GM23338 (cell line): Measurements from ENCODE around the gene CDCP1. TPM values are rescaled to one million over a fixed set of nuclear protein-coding genes. Genes with fewer than 3 reads are reported as not detected.

Source experiments
- ATAC-seq: fragments of 200-7000 bp; cut with Tn5 transposase; 3 replicates; pipeline ENCODE4 v1.9.1; 2020
- DNase-seq: peaks from one replicate; pipeline ENCODE4 v3.0.0-alpha.2; 2015; ENCODE audit warnings: low spot score
- H2AFZ ChIP-seq: fragments of 200-600 bp; sonication (generic); 2 replicates; pipeline ENCODE4 v1.8.0; 2016; ENCODE audit warnings: antibody characterized with exemption, mild to moderate bottlenecking, moderate library complexity
- H3F3A ChIP-seq: fragments of 200-600 bp; sonication (generic); replicated peaks from 2 replicates; pipeline ENCODE4 v1.8.0; 2017; ENCODE audit warnings: antibody characterized with exemption, mixed run types, low read depth
- H3K27ac ChIP-seq: fragments of 200-600 bp; sonication (generic); 2 replicates; pipeline ENCODE4 v1.6.1; 2016; ENCODE audit warnings: low read depth
- H3K27me3 ChIP-seq: fragments of 200-600 bp; sonication (generic); 2 replicates; pipeline ENCODE4 v1.8.0; 2016; ENCODE audit warnings: mild to moderate bottlenecking, mixed run types, moderate library complexity; ENCODE audit not compliant: insufficient read depth
- H3K36me3 ChIP-seq: fragments of 200-600 bp; sonication (generic); 2 replicates; pipeline ENCODE4 v1.8.0; 2016; ENCODE audit warnings: mild to moderate bottlenecking; ENCODE audit not compliant: insufficient read depth
- H3K4me1 ChIP-seq: fragments of 200-600 bp; sonication (generic); 2 replicates; pipeline ENCODE4 v1.8.0; 2016; ENCODE audit warnings: mild to moderate bottlenecking, moderate library complexity; ENCODE audit not compliant: insufficient read depth
- H3K4me2 ChIP-seq: fragments of 200-600 bp; sonication (generic); 2 replicates; pipeline ENCODE4 v1.7.1; 2017; ENCODE audit warnings: mixed run types
- H3K4me3 ChIP-seq: fragments of 200-600 bp; sonication (generic); 2 replicates; pipeline ENCODE4 v1.6.1; 2016; ENCODE audit warnings: mixed run types
- H3K79me2 ChIP-seq: fragments of 200-600 bp; sonication (generic); replicated peaks from 2 replicates; pipeline ENCODE4 v1.8.0; 2017; ENCODE audit warnings: mild to moderate bottlenecking; ENCODE audit not compliant: insufficient read depth
- H3K9me2 ChIP-seq: fragments of 200-600 bp; sonication (generic); 2 replicates; pipeline ENCODE4 v1.8.0; 2017; ENCODE audit not compliant: insufficient read depth
- H4K20me1 ChIP-seq: fragments of 200-600 bp; sonication (generic); replicated peaks from 2 replicates; pipeline ENCODE4 v1.8.0; 2017; ENCODE audit warnings: mild to moderate bottlenecking; ENCODE audit not compliant: insufficient read depth
- H3K27ac Mint-ChIP-seq: 2 replicates; pipeline ENCODE4 v1.8.0; 2020; ENCODE audit warnings: inconsistent platforms, mild to moderate bottlenecking, moderate library complexity, mixed read lengths
- H3K27me3 Mint-ChIP-seq: 3 replicates; pipeline ENCODE4 v1.8.0; 2022; ENCODE audit warnings: low read depth, mild to moderate bottlenecking, moderate library complexity, mixed read lengths, inconsistent platforms; ENCODE audit not compliant: insufficient read depth, poor library complexity
- H3K36me3 Mint-ChIP-seq: 3 replicates; pipeline ENCODE4 v1.8.0; 2021; ENCODE audit warnings: low read depth, mild to moderate bottlenecking, inconsistent platforms, moderate library complexity, mixed read lengths
- H3K4me1 Mint-ChIP-seq: 3 replicates; pipeline ENCODE4 v1.8.0; 2020; ENCODE audit warnings: mild to moderate bottlenecking, inconsistent platforms, mixed read lengths
- H3K4me3 Mint-ChIP-seq: 3 replicates; pipeline ENCODE4 v1.8.0; 2021; ENCODE audit warnings: moderate library complexity, mild to moderate bottlenecking, inconsistent platforms, mixed read lengths
- H3K9me3 Mint-ChIP-seq: 3 replicates; pipeline ENCODE4 v1.8.0; 2020; ENCODE audit warnings: moderate library complexity, mild to moderate bottlenecking, inconsistent platforms, mixed read lengths
- CREB1 ChIP-seq: fragments of 250-450 bp; sonication (Bioruptor Pico); IDR thresholded peaks from 2 replicates; pipeline ENCODE4 v1.5.0; 2020; ENCODE audit warnings: low read depth, mild to moderate bottlenecking, moderate library complexity
- CTCF ChIP-seq, 2 experiments: fragments of 200-600 bp in 1 of 2; sonication (generic) in 1 of 2; conservative IDR thresholded peaks; 2 replicates each; pipeline versions ENCODE4 v1.5.1 to v1.6.1; 2016 to 2017; ENCODE audit warnings: antibody characterized with exemption in 2 of 2, low read depth in 2 of 2, mild to moderate bottlenecking in 2 of 2, moderate library complexity in 1 of 2
- EZH2phosphoT487 ChIP-seq: fragments of 200-600 bp; sonication (generic); IDR thresholded peaks from one replicate; pipeline ENCODE4 v1.8.1; 2018; ENCODE audit warnings: antibody characterized with exemption; ENCODE audit not compliant: unreplicated experiment
- POLR2AphosphoS5 ChIP-seq: IDR thresholded peaks from 2 replicates; pipeline ENCODE4 v1.6.1; 2016; ENCODE audit warnings: antibody characterized with exemption, low read depth
- REST ChIP-seq: IDR thresholded peaks from one replicate; pipeline ENCODE4 v1.6.1; 2018; ENCODE audit warnings: antibody characterized with exemption; ENCODE audit not compliant: unreplicated experiment
- ZNF114 ChIP-seq: fragments of 250-450 bp; sonication (Bioruptor Pico); IDR thresholded peaks from 2 replicates; pipeline ENCODE4 v1.5.0; 2020; ENCODE audit warnings: mild to moderate bottlenecking, moderate library complexity
- ZNF331 ChIP-seq: fragments of 250-450 bp; sonication (Bioruptor Pico); IDR thresholded peaks from 2 replicates; pipeline ENCODE4 v1.5.0; 2020; ENCODE audit warnings: low read depth, mild to moderate bottlenecking, moderate library complexity
- ZNF462 ChIP-seq: fragments of 250-450 bp; sonication (Bioruptor Pico); IDR thresholded peaks from 2 replicates; pipeline ENCODE4 v1.5.0; 2020; ENCODE audit warnings: mild to moderate bottlenecking, moderate library complexity
- polyA plus RNA-seq: library from polyadenylated mRNA; unstranded; fragments of >200 nt; fragmentation: Nextera tagmentation; extraction: Ambion mirVana; gene quantifications from 2 replicates; pipeline ENCODE4 v1.2.1, GENCODE V29; 2016
- total RNA-seq: library from RNA; depleted of rRNA; stranded (reverse); fragments of >200 nt; shearing (Covaris generic); gene quantifications from 2 replicates; pipeline ENCODE4 v1.2.3, GENCODE V29; 2014

The CDCP1 gene
- total and polyA plus RNA-seq, 2 experiments from 2014 or later: 7.7 to 20.1 TPM

- no peak overlapping the region for H3K27ac ChIP-seq
- no peaks in the 10 kb centered on the region for H3K27me3 ChIP-seq
- H3K36me3 ChIP-seq: no peaks in the 10 kb centered on the region
- H3K4me1 ChIP-seq: no peaks in the 10 kb centered on the region
- no peak overlapping the region for H3K4me2 ChIP-seq
- Mint-ChIP-seq H3K9me3 (no peaks in the 10 kb centered on the region), H3K4me1 (peaks cover 3% of the 10 kb centered on the region; the same call in 1 of the 3 replicates), H3K27ac (no peak overlapping the region), H3K4me3 (no peak overlapping the region; the same call in 2 of the 3 replicates), H3K27me3 (no peaks in the 10 kb centered on the region), H3K36me3 (no peaks in the 10 kb centered on the region; the same call in 2 of the 3 replicates)
- DNase-seq (peak; percentile 29), ATAC-seq (peak; percentile 73)
- H3K79me2 ChIP-seq: no peaks in the 10 kb centered on the region; the same call in 1 of the 2 replicates
- H3K9me2 ChIP-seq: no peaks in the 10 kb centered on the region
- no peaks in the 10 kb centered on the region for H3F3A ChIP-seq
- H3K4me3 ChIP-seq: no peak overlapping the region
- H2AFZ ChIP-seq: no peak overlapping the region
- TF ChIP-seq ZNF114 (CRISPR knock-in tag) (no peak), CTCF (conservative IDR thresholded peaks at IDR 0.05; ENCODE audit: low read depth in 2 of 2) (peak; percentile 10 to 25; a peak in 1 of 4 replicates)
- H4K20me1 ChIP-seq: no peaks in the 10 kb centered on the region; the same call in 1 of the 2 replicates
These were observed 25.6 kb downstream of the CDCP1 start for GRCh38 chr3:45120359-45121158.

DNA sequence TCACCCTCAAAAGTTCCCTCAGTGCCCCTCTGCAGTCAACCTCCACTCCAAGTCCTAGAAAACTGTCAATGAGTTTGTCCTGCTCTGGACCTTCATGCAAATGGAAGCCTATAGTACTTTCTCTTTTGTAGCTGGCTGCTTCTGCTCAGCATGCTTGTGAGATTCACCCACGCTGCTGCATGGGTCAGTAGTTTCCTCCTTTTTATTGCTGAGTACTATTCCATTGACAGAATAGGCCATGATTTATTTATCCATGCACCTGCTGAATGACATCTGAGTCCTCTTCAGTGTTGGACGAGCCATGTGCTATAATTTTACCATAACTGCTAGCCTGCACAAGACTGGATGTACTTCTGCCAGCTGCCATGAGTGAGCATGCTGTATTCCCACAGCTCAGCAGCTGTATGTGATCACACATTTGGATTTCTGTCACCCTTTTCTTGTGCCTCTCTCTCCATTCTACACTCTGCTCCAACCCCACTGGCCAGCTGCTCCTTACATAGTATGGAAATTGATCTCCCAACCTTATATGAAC is 26.3 kb downstream of the CDCP1 start:
- no peak overlapping the region; the same call in 2 of the 3 replicates for H3K4me3 Mint-ChIP-seq
- H3K4me2 ChIP-seq: no peak overlapping the region
- peaks cover 3% of the 10 kb centered on the region; the same call in 1 of the 3 replicates for H3K4me1 Mint-ChIP-seq
- no peak overlapping the region for H2AFZ ChIP-seq
- no peaks in the 10 kb centered on the region for H3F3A ChIP-seq
- H3K36me3 ChIP-seq: no peaks in the 10 kb centered on the region
- no peaks in the 10 kb centered on the region for H3K9me2 ChIP-seq
- no peak overlapping the region for H3K27ac ChIP-seq
- no peaks in the 10 kb centered on the region for H3K9me3 Mint-ChIP-seq
- H3K27ac Mint-ChIP-seq: no peak overlapping the region
- DNase-seq (no peak), ATAC-seq (no peak)
- H3K27me3 ChIP-seq: no peaks in the 10 kb centered on the region
- no peaks in the 10 kb centered on the region for H3K27me3 Mint-ChIP-seq
- no peaks in the 10 kb centered on the region; the same call in 1 of the 2 replicates for H4K20me1 ChIP-seq
- no peaks in the 10 kb centered on the region; the same call in 1 of the 2 replicates for H3K79me2 ChIP-seq
- no peaks in the 10 kb centered on the region; the same call in 2 of the 3 replicates for H3K36me3 Mint-ChIP-seq
- H3K4me1 ChIP-seq: no peaks in the 10 kb centered on the region
- H3K4me3 ChIP-seq: no peak overlapping the region
- TF ChIP-seq CREB1 (CRISPR knock-in tag) (no peak), EZH2phosphoT487 (no peak), POLR2AphosphoS5 (no peak), ZNF462 (CRISPR knock-in tag) (no peak), REST (no peak), ZNF331 (no peak)
